Left colon (tissue), 2 donors: ENCODE data around the gene SV2C. TPM values are rescaled to one million over a fixed set of nuclear protein-coding genes. Genes with fewer than 3 reads are reported as not detected.

Experiments
- ATAC-seq: fragments of 200-7000 bp; cut with Tn5 transposase; one replicate; pipeline ENCODE4 v1.9.1; 2020; ENCODE audit warnings: mild to moderate bottlenecking, moderate library complexity
- DNase-seq, 2 donors: peaks; one replicate each; pipeline ENCODE4 v3.0.0-alpha.2; 2020
- intact Hi-C, 2 donors: fragments of 100-400 bp; cut with DNase I in 1 of 2; cut with micrococcal nuclease in 1 of 2; formaldehyde crosslinking; loops; one replicate each; pipeline versions ENCODE4 v1.11.2 to v1.14.0; 2022; cut with DNase I, micrococcal nuclease
- total RNA-seq, 2 donors: library from RNA; stranded (reverse); fragmentation: NEBNext Ultra II Directional; extraction: Animal tissue kit (Norgen Biotek cat#: 25700); gene quantifications; one replicate each; pipeline ENCODE4 v1.2.1, GENCODE V29; 2021
- donor health status: DM: no; HTN: no; CAD: no.
- donor health status: DM: yes; HTN: yes; CAD: no.

The SV2C gene
- total RNA-seq, 2 donors from 2014 or later, result 0.24 to 0.36 TPM

DNA sequence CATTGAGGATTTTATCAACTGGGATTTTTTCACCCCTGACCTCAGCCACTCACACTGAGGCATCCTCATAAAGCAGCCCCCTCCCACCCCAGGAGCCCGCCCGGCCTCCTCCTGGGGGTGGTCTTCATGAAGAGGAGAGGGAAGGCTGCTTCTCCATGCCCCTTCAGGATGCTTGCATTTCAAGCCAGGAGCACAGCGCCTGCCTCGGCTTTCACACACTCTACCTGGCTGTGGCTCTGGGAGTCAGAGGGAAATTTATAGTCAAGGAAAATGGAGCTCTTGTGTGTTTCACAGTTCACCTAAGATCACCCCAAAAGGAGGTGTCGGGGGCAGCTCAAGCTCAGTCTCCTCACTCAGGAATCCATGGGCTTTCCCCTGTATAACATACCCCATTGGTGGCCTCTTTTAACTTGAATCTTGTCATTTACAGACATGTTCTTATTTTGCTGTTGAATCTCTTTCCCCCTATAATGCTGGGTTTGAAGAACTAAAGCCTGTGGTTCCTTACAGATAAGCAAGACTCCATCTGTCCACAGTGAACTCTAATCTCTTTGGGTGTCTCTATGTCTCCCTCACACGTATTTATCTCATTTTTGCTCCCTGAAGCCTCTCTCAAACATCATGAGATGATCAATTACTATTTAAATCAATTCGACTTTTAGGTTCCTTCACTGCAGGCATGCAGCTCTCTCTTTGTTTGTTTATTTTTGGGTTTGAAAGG, 297.3 kb downstream of the SV2C start:
- peak; percentile 17 for ATAC-seq
- DNase-seq, result no peak
- intact Hi-C loops, result no loop called here

DNA sequence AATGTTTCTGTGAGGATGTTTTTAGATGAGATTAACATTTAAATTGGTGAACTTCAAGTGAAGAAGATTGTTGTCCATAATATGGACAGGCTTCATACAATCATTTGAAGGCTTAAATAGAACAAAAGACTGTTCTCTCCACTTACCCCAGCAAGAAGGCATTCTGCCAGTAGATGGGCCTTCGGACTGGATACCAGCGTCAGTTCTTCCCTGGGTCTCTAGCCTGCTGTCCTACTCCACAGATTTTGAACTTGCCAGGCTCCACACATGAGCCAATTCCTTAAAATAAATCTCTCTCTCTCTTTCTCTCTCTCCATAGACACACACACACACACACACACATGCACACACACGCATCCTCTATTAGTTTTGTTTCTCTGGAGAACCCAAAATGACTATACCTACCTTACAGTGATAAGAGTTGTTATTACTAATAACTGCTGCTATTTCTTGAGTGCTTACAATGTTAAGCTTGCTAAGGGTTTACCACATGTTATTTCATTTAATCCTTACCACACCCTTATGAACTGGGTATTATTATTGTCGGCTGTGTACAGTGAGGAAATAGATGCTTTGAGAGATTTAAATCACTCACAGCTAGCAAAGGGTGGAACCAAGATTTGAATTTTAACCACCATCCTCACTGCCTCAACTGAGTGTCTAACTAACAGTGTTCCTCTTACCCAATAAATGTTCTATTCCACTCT, 300.1 kb downstream of the SV2C start:
- ATAC-seq (no peak), DNase-seq (no peak)
- intact Hi-C loops, result no loop called here

DNA sequence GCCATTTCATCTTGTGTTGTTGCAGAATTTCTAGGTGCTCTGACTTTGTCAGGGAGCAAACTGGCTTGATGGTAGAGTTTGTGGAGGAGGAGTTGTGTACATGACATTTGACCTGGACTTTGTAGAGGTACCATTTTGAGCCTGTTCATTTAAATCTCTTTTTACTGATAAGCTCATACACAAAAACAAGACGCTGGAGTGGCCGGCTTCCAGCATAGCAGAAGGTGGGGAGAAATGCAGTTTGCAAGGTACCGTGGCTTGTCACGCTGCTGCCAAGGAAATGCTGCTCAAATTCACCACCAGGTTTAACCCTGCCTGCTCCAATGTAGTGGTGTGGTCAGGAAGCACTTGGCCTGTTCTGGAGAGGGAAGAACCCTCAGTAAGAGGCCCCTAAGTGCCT, 301.0 kb downstream of the SV2C start:
- intact Hi-C loops, result no loop called here
- DNase-seq (no peak), ATAC-seq (no peak)

DNA sequence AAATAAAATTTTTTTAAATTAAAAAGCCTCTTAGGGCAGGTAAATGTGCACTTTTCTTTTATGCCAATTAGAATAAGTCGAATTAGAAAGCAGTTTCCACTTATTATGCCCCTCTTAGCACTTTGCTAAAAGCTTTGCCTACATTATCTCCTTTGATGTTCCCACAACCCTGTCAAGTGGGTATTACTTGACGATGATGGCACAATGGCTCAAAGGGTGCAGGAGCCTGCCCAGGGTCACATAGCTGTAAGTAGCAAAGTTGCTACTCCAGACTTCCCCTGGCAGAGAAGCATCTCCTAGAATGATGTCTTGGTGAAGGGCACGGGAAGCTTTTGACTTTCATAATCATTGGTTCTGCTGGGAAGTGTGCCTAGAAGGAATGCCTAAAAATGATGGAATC, 301.5 kb downstream of the SV2C start:
- no peak for ATAC-seq
- intact Hi-C loops, result no loop called here

DNA sequence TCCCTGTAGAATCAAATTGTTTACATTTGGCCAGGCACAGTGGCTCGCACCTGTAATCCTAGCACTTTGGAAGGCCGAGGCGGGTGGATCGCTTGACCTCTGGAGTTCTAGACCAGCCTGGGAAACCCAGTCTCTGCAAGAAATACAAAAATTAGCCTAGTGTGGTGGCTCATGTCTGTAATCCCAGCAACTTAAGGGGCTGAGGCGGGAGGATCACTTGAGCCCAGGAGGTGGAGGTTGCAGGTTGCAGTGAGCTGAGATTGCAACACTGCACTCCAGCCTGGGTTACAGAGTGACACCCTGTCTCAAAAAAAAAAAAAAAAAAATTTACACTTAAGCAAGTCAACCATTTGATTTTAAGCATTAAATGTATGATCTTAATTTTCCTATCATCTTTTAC, 302.4 kb downstream of the SV2C start:
- no peak for ATAC-seq
- DNase-seq, result no peak
- intact Hi-C loops, result no loop called here

More for the DNA sequence above, 301.5 kb downstream of the SV2C start:
- DNase-seq, result no peak

DNA sequence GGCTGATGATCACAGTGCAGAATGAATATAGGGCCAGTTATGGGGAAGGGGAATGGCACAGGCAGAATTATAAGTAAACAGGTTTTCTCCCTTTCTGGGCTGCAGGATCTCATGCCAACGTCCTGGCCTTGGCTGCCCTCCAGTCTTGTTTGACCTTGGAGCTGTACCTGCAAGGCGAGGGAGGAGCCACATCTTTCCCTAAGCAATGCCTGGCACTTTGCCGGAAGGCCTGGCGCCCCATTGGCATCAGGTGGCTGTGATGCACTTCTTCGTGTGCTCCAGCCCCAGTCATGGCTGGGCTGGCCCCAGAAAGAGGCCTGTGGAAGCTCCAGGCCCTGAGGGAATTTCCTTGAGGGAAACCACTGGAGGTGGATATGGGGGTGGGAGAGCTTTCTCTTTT, 303.2 kb downstream of the SV2C start:
- intact Hi-C loops, result no loop called here
- DNase-seq, result peak; percentile 89 to 94
- peak; percentile 92 for ATAC-seq

DNA sequence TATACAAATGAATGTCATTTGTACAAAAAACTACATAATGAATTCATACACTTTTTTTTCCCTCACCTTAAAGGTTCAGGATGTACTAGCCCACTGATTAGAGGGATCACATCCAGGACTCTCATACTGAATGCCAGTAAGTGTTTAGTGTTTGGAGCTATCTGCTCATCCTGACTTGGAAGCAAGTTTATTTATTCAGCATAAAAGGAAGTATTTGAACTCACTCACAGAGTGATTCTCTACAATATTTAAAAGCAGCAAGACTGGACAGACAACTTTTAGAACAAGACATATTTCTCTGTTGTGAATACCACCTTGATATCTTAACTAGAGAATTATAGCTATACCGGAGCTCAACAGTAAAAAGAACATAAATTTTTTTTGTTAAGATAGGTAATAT, 305.1 kb downstream of the SV2C start:
- DNase-seq (no peak), ATAC-seq (peak; percentile 44)
- intact Hi-C loops, result no loop called here

DNA sequence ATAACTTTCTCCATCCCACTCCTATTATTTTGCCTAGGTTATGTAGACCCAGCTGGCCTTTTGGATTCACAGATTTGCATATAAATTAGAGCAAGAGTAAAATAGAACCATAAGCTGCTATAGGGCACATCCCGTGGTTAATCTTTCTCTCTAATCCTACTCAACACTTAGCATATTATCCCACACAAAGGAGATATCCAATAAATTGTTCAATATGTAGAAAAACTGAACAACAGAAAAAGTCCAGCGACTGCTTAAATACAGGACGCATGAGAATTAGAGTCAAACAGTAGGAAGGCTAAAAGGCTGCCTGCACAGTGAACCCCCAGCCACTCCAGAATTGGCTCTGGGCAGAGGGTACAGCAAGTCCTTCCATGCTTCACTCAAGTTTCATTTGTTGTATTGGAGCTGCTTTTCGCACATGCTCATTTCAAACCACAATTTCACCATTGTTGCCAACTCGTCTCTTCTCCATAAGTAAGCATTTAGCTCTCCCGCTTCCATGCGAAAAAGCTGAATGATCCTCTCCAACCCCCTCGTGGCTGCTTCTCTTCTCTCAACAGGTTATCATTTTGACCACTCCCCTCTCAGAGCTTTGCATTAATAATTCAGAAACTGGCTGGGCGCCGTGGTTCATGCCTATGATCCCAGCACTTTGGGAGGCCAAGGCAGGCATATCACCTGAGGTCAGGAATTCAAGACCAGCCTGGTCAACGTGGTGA, 305.8 kb downstream of the SV2C start:
- ATAC-seq, result no peak
- intact Hi-C loops, result no loop called here
- no peak for DNase-seq

DNA sequence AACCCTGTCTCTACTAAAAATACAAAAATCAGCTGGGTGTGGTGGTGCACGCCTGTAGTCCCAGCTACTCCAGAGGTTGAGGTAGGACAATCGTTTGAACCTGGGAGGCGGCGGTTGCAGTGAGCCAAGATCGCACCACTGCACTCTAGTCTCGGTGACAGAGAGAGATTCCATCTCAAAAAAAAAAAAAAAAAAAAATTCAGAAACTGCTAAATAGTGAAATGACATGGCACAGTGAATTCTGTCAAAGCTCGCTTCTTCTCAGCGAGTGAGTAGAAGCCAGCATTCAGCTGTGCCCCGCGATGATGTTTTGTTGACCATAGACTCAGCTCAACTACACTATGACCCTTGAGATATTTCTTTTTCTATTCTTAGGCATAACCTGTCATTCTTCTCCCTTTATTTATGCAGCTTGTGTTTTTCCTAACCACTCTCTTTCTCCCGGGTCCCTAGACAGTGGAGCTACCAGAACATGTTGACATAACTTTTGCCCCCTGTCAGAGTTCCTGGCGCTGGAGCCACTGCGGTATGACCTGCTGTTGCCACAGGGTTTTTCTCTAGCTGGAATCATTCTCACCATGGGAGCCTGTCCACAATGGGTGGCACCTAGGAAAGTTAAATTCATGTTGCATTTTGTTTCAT, 306.5 kb downstream of the SV2C start:
- DNase-seq (no peak), ATAC-seq (no peak)
- intact Hi-C loops, result no loop called here

DNA sequence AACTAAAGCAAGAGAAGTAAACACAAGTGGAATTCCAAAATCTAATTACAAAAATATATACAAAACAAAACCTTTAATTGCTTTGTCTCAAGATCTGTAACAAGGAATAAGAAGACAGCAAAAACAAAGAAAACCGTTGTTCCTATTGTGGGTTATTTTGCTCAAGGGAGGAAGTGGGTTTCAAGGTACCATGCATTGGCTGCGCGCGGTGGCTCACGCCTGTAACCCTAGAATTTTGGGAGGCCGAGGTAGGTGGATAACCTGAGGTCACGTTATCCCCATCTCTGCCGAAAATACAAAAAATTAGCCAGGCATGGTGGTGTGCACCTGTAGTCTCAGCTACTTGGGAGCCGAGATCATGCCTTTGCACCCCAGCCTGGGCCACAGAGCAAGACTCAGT, 307.8 kb downstream of the SV2C start:
- DNase-seq (no peak), ATAC-seq (no peak)
- intact Hi-C loops, result no loop called here

DNA sequence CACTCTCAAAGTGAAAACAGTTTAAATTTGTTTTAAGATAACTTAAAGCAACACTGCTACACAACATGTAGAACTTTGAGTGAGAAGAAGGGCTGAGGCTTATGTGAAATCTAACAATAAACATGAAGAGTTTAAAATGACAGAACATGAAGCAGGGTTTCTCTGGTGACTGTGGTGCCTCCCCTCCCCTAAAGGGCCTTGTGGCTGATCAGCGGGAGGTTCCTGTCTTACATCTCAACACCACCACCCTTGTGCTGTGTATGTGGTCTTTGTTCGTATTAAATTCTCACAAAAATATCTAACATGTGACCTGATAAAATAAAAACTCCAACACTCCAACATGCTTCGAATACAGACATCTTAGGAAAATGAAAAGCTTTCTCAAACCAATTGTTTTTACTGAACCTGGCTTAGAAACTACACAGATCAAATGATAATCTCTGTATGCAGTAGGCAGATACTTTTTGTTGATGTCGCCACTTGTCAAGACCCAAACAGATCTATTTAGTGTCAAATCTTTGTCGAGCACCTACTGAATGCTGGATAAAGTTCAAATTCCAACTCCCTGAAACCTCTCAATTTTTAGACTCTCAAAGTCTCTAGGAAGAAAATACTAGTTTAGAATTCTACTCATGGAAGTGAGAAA, 310.0 kb downstream of the SV2C start:
- intact Hi-C loops, result no loop called here
- no peak for DNase-seq

DNA sequence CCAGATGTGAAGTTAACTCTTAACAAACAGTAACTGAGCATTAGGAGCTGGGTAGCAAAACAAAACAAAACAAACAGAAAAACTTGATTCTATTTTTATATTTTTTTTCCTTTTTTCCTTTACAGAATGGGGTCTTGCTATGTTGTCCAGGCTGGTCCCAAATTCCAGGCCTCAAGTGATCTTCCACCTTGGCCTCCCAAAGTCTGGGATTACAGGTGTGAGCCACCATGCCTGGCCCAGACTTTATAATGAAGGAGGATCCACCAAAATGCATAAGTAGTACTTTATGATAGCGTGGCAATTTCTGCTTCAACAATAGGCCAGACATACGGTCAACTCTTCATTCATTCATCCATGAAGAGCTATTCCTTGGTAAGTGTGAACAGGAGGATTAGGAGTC, 314.0 kb downstream of the SV2C start:
- ATAC-seq (no peak), DNase-seq (no peak)
- intact Hi-C loops, result no loop called here

More for the DNA sequence above, 310.0 kb downstream of the SV2C start:
- ATAC-seq, result no peak

DNA sequence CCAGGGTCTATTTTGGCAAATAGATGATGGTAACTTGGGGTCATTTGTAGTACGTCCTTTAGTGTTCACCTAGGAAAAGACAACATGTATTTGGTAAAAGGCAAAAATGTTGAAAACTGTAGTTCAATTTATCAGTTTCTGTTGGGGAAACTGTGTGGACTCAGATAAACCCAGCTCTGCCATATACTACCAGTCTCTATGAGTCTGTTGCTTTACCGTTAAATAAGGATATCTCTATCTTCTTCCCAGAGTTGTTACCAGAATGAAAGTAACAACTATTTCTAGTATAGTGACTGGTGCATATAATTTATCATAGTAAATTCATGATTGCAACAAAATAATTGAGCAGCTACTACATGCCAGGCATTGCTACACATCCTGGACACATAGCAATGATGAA, 316.1 kb downstream of the SV2C start:
- intact Hi-C loops, result no loop called here
- ATAC-seq (no peak), DNase-seq (no peak)

DNA sequence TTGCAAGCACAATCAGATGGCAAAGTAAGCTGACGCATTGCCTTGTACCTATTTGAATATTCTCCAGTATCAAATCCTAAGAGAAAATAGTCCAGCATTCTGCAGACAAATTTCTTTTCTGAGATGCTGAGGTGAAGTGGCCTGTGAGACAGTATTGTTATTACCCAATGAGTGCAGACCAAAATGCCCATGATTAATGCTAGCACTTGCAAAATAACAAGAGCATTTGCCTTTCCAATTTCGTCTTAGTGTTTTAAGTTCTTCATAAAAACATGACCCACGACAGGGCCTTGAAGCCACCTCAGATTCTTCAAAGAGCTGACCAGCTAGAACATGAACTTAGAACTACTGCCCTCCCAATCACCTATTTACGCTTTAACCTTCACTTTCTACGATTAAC, 317.3 kb downstream of the SV2C start:
- DNase-seq (no peak), ATAC-seq (no peak)
- intact Hi-C loops, result loop anchor here in 1 of 2 donors (10.0 kb wide), 1 partner anchor 144 kb away; no protein-coding TSS in a partner anchor

DNA sequence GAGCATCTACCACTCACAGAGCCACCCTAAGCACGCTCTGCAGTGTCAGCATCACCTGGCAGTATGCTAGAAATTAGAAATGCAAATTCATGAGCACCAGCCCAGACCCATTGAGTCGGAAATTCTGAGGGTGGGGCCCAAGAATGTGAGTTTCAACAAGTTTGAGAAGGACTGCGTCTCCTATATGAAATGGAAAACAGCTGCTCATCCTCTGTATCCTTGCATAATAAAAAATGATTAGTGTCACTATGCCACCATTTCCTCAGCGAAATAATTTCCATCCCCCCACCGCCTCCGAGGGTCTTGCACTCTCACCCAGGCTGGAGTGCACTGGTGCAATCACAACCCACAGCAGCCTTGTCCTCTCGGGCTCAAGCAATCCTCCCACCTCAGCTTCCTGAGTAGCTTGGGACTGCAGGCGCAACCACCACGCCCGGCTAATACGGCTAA, 318.6 kb downstream of the SV2C start:
- intact Hi-C loops, result loop anchor here in 1 of 2 donors (10.0 kb wide), 1 partner anchor 143 kb away; no protein-coding TSS in a partner anchor
- DNase-seq (peak in 1 of 2 donors; percentile 19), ATAC-seq (no peak)

DNA sequence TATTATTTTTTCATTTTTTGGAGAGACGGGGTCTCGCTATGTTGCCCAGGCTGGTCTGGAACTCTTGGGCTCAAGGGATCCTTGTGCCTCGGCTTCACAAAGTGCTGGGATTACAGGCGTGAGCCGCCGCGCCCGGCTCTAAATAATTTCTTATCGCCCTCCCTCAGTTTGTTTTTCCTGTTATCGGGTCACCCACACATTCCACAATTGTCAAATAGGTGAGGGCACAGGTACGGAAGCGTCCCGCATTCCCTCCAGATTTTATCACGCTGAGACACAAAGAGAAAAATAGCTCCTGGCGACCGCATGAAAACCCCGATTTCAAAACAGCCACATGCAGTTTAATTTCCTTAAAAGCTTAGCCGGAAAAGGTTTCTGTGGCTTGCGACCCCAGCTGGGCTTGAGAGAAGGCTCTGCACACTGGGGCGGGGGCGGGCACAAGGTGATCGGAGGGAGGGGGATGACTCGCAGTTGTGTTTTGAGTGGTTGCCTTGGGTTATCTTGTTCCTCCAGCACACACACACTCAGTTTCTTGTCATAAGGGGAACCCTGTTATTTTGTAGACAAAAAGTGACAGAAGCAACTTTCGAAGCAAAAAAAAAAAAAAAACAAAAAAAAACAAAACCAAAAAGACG, 319.2 kb downstream of the SV2C start:
- peak; percentile 55 to 63 for DNase-seq
- intact Hi-C loops, result loop anchor here in 1 of 2 donors (10.0 kb wide), 1 partner anchor 142 kb away; no protein-coding TSS in a partner anchor
- peak; percentile 13 for ATAC-seq

DNA sequence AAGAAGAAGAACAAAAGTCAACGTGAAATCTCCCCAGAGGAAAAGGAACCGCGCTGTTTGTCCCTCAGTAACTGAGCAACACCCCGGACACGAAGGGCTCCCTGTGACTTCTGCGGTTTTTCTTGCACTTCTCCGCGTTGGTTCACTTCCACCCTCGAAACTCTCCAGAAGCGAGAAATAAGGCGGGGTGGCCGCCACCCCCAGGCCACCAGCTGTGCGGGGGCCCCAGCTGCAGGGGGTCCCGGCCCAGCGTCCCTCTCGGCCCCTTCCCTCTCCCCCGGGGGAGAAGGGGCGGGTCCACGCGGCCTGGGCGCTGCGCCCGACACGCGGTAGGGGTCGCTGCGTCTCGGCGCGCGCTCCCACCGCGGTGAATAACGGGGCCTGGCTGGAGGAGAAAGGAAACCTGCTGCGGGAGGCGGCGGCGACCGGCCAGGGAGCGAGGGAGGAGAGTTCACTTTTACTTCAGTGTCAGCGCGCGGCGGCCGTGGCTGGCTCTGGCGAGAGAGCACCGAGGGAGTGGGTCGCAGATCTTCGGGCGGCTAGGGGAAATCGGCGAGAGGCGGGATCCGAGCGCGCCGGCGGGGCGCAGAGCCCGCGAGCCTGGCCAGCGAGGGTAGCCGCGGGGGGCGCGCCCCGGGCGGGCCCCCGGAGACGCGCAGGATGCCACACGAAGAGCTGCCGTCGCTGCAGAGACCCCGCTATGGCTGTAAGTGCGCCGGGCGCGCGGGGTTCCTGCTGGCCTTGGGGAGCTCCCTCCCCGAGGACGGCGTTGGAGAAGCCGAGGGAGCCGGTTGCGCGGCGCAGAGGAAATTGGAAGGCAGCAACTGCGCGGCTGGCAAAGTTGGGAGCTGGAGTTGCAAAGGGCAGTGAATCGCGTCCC, 319.9 kb downstream of the SV2C start, which contains the start of gene IQGAP2:
Gene IQGAP2 (plus strand): TSS at position 400 of the 880 bp plus-strand sequence. CDS start 261 bp downstream, at position 661.
- DNase-seq, result peak; percentile 75 to 85
- intact Hi-C loops, result loop anchor here in 1 of 2 donors (10.0 kb wide), 1 partner anchor 142 kb away; no protein-coding TSS in a partner anchor
- peak; percentile 78 for ATAC-seq
